ENCODE data around the gene RNF5. TPM values are rescaled to one million over a fixed set of nuclear protein-coding genes. Genes with fewer than 3 reads are reported as not detected.

Gene RNF5
- polyA plus RNA-seq, 1 of the 3 experiments (the other 2 are of a cell fraction) = 110 TPM

- no peaks in the 10 kb centered on the region for H3K9me3 ChIP-seq
- H3K4me3 ChIP-seq (ENCODE audit: low read depth in 2 of 2, low read length in 1 of 2) = peak overlapping the region; percentile 75 to 81
- peak overlapping the region; percentile 86 to 95 for H3K27ac ChIP-seq (ENCODE audit: low read depth in 2 of 2, low read length in 1 of 2)
- H3K4me2 ChIP-seq = peak overlapping the region; percentile 94
- H3K36me3 ChIP-seq (replicated peaks in 1 of 2; ENCODE audit: control insufficient read depth in 1 of 2, insufficient read depth in 2 of 2, low read length in 1 of 2) = peaks cover 16 to 22% of the 10 kb centered on the region in 2 experiments
- H3K9ac ChIP-seq = peak overlapping the region; percentile 84
- no peaks in the 10 kb centered on the region for H3K9me2 ChIP-seq
- TF ChIP-seq RAD21 (IDR thresholded peaks at IDR 0.05; ENCODE audit: low read length) = peak; percentile 75
- 0 out of 2 replicates have a peak, but pooled peaks have one; percentile 39 for TF ChIP-seq SIN3A (IDR thresholded peaks at IDR 0.05; ENCODE audit: borderline replicate concordance, low read depth, low read length)
- peak; percentile 62 for TF ChIP-seq MAX (IDR thresholded peaks at IDR 0.05; ENCODE audit: low read depth)
- TF ChIP-seq MXI1 (IDR thresholded peaks at IDR 0.05; ENCODE audit: low read depth, low read length) = peak; percentile 62
- TF ChIP-seq SMC3 (IDR thresholded peaks at IDR 0.05; ENCODE audit: low read depth, low read length) = peak; percentile 60; the same call in 1 of the 2 replicates
- no peak for TF ChIP-seq GABPA (IDR thresholded peaks at IDR 0.05; ENCODE audit: low read depth)
- peak; percentile 61 for TF ChIP-seq CTCF (IDR thresholded peaks at IDR 0.05)
- no peak for TF ChIP-seq RCOR1 (IDR thresholded peaks at IDR 0.05; ENCODE audit: low read length)
- peak; percentile 81 for DNase-seq
- ChIA-PET POLR2A (interaction anchor here (1.2 kb wide), 1 partner anchor 41 kb away, joined by 5 read pairs; no protein-coding TSS in a partner anchor), CTCF (interaction anchor here (0.6 to 1.3 kb wide), 15 partner anchors 10 to 108 kb away, joined by 3 to 30 read pairs (median 4); partner anchors contain the start of genes EGFL8 and FKBPL)
- 6% methylated on average over 8 of the region's 34 CpGs for WGBS (ENCODE audit: low lambda C conversion rate)
- no peaks in the 10 kb centered on the region for H4K20me1 ChIP-seq (ENCODE audit: insufficient read depth)
- peaks cover 13 to 31% of the 10 kb centered on the region in 2 experiments; a peak in 3 of 4 replicates for H3K4me1 ChIP-seq (ENCODE audit: control insufficient read depth in 1 of 2, insufficient read depth in 2 of 2, low read depth in 1 of 2, low read length in 1 of 2)
- H3F3A ChIP-seq (replicated peaks; ENCODE audit: insufficient read depth) = peaks cover 4% of the 10 kb centered on the region
- H3K79me2 ChIP-seq (ENCODE audit: insufficient read depth) = peaks cover 19% of the 10 kb centered on the region
- H3K27me3 ChIP-seq (ENCODE audit: insufficient read depth) = no peaks in the 10 kb centered on the region
- H2AFZ ChIP-seq (ENCODE audit: low read depth) = peak overlapping the region; percentile 87
These were observed 23.6 kb upstream of the RNF5 start for GRCh38 chr6:32154514-32155161.

DNA sequence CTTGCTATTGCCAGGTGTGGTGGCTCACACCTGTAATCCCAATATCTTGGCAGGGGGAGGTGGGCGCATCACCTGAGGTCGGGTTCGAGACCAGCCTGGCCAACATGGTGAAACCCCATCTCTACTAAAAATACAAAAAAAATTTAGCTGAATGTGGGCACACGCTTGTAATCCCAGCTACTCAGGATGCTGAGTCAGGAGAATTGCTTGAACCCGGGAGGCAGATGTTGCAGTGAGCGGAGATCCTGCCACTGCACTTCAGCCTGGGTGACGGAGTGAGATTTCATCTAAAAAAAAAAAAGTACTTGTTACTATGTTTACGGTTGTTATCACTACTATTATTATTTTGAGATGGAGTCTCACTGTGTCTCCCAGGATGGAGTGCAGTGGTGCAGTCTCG is 21.3 kb upstream of the RNF5 start:
- WGBS (ENCODE audit: low lambda C conversion rate) = 98% methylated on average over 9 of the region's 9 CpGs
- Histone ChIP-seq H3K4me3 (ENCODE audit: low read depth in 2 of 2, low read length in 1 of 2) (no peak overlapping the region), H3K36me3 (replicated peaks in 1 of 2; ENCODE audit: control insufficient read depth in 1 of 2, insufficient read depth in 2 of 2, low read length in 1 of 2) (peaks cover 16 to 22% of the 10 kb centered on the region in 2 experiments), H4K20me1 (ENCODE audit: insufficient read depth) (no peaks in the 10 kb centered on the region), H3K27ac (ENCODE audit: low read depth in 2 of 2, low read length in 1 of 2) (no peak overlapping the region), H2AFZ (ENCODE audit: low read depth) (no peak overlapping the region), H3F3A (replicated peaks; ENCODE audit: insufficient read depth) (peaks cover 4% of the 10 kb centered on the region), H3K4me1 (ENCODE audit: control insufficient read depth in 1 of 2, insufficient read depth in 2 of 2, low read depth in 1 of 2, low read length in 1 of 2) (peaks cover 13 to 26% of the 10 kb centered on the region in 2 experiments; a peak in 3 of 4 replicates), H3K27me3 (ENCODE audit: insufficient read depth) (no peaks in the 10 kb centered on the region), H3K9me3 (no peaks in the 10 kb centered on the region), H3K4me2 (no peak overlapping the region), H3K9me2 (no peaks in the 10 kb centered on the region), H3K9ac (no peak overlapping the region), H3K79me2 (ENCODE audit: insufficient read depth) (peaks cover 19% of the 10 kb centered on the region)
- TF ChIP-seq EP300 (IDR thresholded peaks at IDR 0.05; ENCODE audit: borderline replicate concordance in 1 of 2, low read depth in 1 of 2, low read length in 1 of 2) = no peak
- TF ChIP-seq YY1 (IDR thresholded peaks at IDR 0.05; ENCODE audit: low read depth) = no peak
- no peak for TF ChIP-seq FOSL2 (IDR thresholded peaks at IDR 0.05; ENCODE audit: borderline replicate concordance, low read depth)
- no peak for TF ChIP-seq POLR2AphosphoS5 (IDR thresholded peaks at IDR 0.05; ENCODE audit: low read depth, low read length)
- TF ChIP-seq GATA2 (CRISPR knock-in tag; IDR thresholded peaks at IDR 0.05) = no peak
- TF ChIP-seq RFX5 (IDR thresholded peaks at IDR 0.05; ENCODE audit: low read length) = no peak
- TF ChIP-seq MXI1 (IDR thresholded peaks at IDR 0.05; ENCODE audit: low read depth, low read length) = no peak
- TF ChIP-seq CHD2 (IDR thresholded peaks at IDR 0.05; ENCODE audit: low read length, partially characterized antibody) = no peak
- TF ChIP-seq EZH2phosphoT487 (IDR thresholded peaks at IDR 0.05; ENCODE audit: borderline replicate concordance, low read depth) = no peak
- no peak for TF ChIP-seq RCOR1 (IDR thresholded peaks at IDR 0.05; ENCODE audit: low read length)
- TF ChIP-seq, protein P1, sequence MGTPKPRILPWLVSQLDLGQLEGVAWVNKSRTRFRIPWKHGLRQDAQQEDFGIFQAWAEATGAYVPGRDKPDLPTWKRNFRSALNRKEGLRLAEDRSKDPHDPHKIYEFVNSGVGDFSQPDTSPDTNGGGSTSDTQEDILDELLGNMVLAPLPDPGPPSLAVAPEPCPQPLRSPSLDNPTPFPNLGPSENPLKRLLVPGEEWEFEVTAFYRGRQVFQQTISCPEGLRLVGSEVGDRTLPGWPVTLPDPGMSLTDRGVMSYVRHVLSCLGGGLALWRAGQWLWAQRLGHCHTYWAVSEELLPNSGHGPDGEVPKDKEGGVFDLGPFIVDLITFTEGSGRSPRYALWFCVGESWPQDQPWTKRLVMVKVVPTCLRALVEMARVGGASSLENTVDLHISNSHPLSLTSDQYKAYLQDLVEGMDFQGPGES (IDR thresholded peaks at IDR 0.05; ENCODE audit: low read depth, low read length) = no peak
- TF ChIP-seq MEF2A (IDR thresholded peaks at IDR 0.05; ENCODE audit: borderline replicate concordance, low read depth) = no peak
- no peak for TF ChIP-seq USF1 (IDR thresholded peaks at IDR 0.05; ENCODE audit: borderline replicate concordance, low read depth)
- no peak for TF ChIP-seq NRF1 (IDR thresholded peaks at IDR 0.05; ENCODE audit: low read depth, low read length)
- no peak for TF ChIP-seq SIN3A (IDR thresholded peaks at IDR 0.05; ENCODE audit: borderline replicate concordance, low read depth, low read length)
- TF ChIP-seq TAF1 (IDR thresholded peaks at IDR 0.05; ENCODE audit: borderline replicate concordance, low read depth, low read length) = no peak
- no peak for TF ChIP-seq RXRA (IDR thresholded peaks at IDR 0.05; ENCODE audit: borderline replicate concordance, low read depth)
- no peak for TF ChIP-seq ELF1 (IDR thresholded peaks at IDR 0.05)
- CTCF ChIA-PET = interaction anchor here (1.3 kb wide), 1 partner anchor 109 kb away, joined by 4 read pairs; no protein-coding TSS in a partner anchor
- no peak for DNase-seq
- POLR2A ChIA-PET = no interaction called here

Data from SK-N-SH (cell line).